Neutrophil (primary cell): ENCODE measurements around the gene MAPKAPK3.

Source experiments
- H3K27ac ChIP-seq: fragments of 200-600 bp; sonication (generic); 2 replicates; pipeline ENCODE4 v1.5.1; 2016; ENCODE audit warnings: mild to moderate bottlenecking, moderate library complexity
- H3K27me3 ChIP-seq: fragments of 200-600 bp; sonication (generic); 2 replicates; pipeline ENCODE4 v1.6.0; 2016; ENCODE audit warnings: mild to moderate bottlenecking
- H3K36me3 ChIP-seq: fragments of 200-600 bp; sonication (generic); 2 replicates; pipeline ENCODE4 v1.5.1; 2017
- H3K4me1 ChIP-seq, 2 experiments: fragments of 200-600 bp in 1 of 2; sonication (generic) in 1 of 2; 1 replicate in 1 of 2; 2 replicates in 1 of 2; pipeline versions ENCODE4 v1.5.1 to v1.6.1; 2013 to 2016; ENCODE audit warnings: low read depth in 1 of 2, low read length in 1 of 2, mild to moderate bottlenecking in 1 of 2, moderate library complexity in 1 of 2; ENCODE audit not compliant: control insufficient read depth in 1 of 2, insufficient read depth in 1 of 2
- H3K4me3 ChIP-seq, 2 experiments: fragments of 200-600 bp in 1 of 2; sonication (generic) in 1 of 2; 1 replicate in 1 of 2; 2 replicates in 1 of 2; pipeline ENCODE4 v1.5.1; 2013 to 2016; ENCODE audit warnings: low read depth in 1 of 2, low read length in 1 of 2, mild to moderate bottlenecking in 1 of 2, moderate library complexity in 1 of 2
- H3K9me3 ChIP-seq: fragments of 200-600 bp; sonication (generic); 2 replicates; pipeline ENCODE4 v1.5.1; 2016
- CTCF ChIP-seq: fragments of 200-600 bp; sonication (generic); IDR thresholded peaks from 2 replicates; pipeline ENCODE4 v1.5.1; 2016; ENCODE audit warnings: antibody characterized with exemption

The MAPKAPK3 gene

GRCh38 chr3:50603261-50604109 lies 13.5 kb upstream of the MAPKAPK3 start:
- Histone ChIP-seq H3K27me3 (no peaks in the 10 kb centered on the region), H3K36me3 (peaks cover 19% of the 10 kb centered on the region), H3K4me1 (peaks cover 44 to 45% of the 10 kb centered on the region in 2 experiments), H3K9me3 (no peaks in the 10 kb centered on the region), H3K4me3 (no peak overlapping the region), H3K27ac (no peak overlapping the region)
- no peak for TF ChIP-seq CTCF

- no peaks in the 10 kb centered on the region for H3K27me3 ChIP-seq
- TF ChIP-seq CTCF: no peak
- H3K4me3 ChIP-seq: no peak overlapping the region
- H3K9me3 ChIP-seq: no peaks in the 10 kb centered on the region
- peak overlapping the region; percentile 73 for H3K27ac ChIP-seq
- peaks cover 48 to 50% of the 10 kb centered on the region in 2 experiments for H3K4me1 ChIP-seq
- H3K36me3 ChIP-seq: peaks cover 19% of the 10 kb centered on the region
Observed at GRCh38 chr3:50604110-50604621, 12.8 kb upstream of the MAPKAPK3 start.

GRCh38 chr3:50604628-50605588 lies 12.0 kb upstream of the MAPKAPK3 start:
- peaks cover 19% of the 10 kb centered on the region for H3K36me3 ChIP-seq
- no peaks in the 10 kb centered on the region for H3K27me3 ChIP-seq
- H3K9me3 ChIP-seq: no peaks in the 10 kb centered on the region
- no peak overlapping the region for H3K4me3 ChIP-seq
- H3K27ac ChIP-seq: peak overlapping the region; percentile 73
- peaks cover 50 to 57% of the 10 kb centered on the region in 2 experiments for H3K4me1 ChIP-seq
- no peak for TF ChIP-seq CTCF

- peaks cover 50 to 58% of the 10 kb centered on the region in 2 experiments for H3K4me1 ChIP-seq
Observed at GRCh38 chr3:50605901-50606326, 11.0 kb upstream of the MAPKAPK3 start.

More at GRCh38 chr3:50605901-50606326, 11.0 kb upstream of the MAPKAPK3 start:
- Histone ChIP-seq H3K27me3 (no peaks in the 10 kb centered on the region), H3K9me3 (no peaks in the 10 kb centered on the region), H3K27ac (peak overlapping the region; percentile 73), H3K4me3 (no peak overlapping the region), H3K36me3 (peaks cover 19% of the 10 kb centered on the region)
- TF ChIP-seq CTCF: no peak
